HEK293 (cell line): ENCODE results near the gene ARPC5.

Experiments
- CTCF ChIA-PET: fragments of 350-600 bp; formaldehyde crosslinking; extraction: SDS; loops from one replicate; lab custom pipeline; 2021; ENCODE audit warnings: antibody characterized with exemption; lab: Yijun Ruan, JAX
- POLR2A ChIA-PET: fragments of 300-600 bp; formaldehyde crosslinking; extraction: SDS; loops from one replicate; lab custom pipeline; 2020; ENCODE audit warnings: antibody characterized with exemption, inconsistent platforms; lab: Yijun Ruan, JAX
- H3K27ac ChIP-seq: fragments of 200-500 bp; sonication (Bioruptor generic); 2 replicates; pipeline ENCODE4 v1.5.1; 2014; ENCODE audit warnings: low read depth, low read length, control low read depth, inconsistent platforms; ENCODE audit errors: extremely low read depth
- H3K36me3 ChIP-seq, 2 experiments: fragments of 200-500 bp in 1 of 2; sonication (Bioruptor generic) in 1 of 2; 1 replicate in 1 of 2; 2 replicates in 1 of 2; pipeline ENCODE4 v1.5.1; 2014 to 2017; ENCODE audit warnings: inconsistent platforms in 2 of 2, low read length in 2 of 2; ENCODE audit not compliant: control insufficient read depth in 2 of 2, insufficient read depth in 1 of 2
- H3K4me1 ChIP-seq: fragments of 200-500 bp; sonication (Bioruptor generic); 2 replicates; pipeline ENCODE4 v1.5.1; 2014; ENCODE audit warnings: mild to moderate bottlenecking, low read length, inconsistent platforms; ENCODE audit not compliant: control insufficient read depth, insufficient read depth
- H3K4me3 ChIP-seq: 2 replicates; pipeline ENCODE4 v1.5.1; 2011; ENCODE audit warnings: low read depth, mild to moderate bottlenecking, control low read depth, low read length, moderate library complexity
- H3K9me3 ChIP-seq: fragments of 200-500 bp; sonication (Bioruptor generic); 2 replicates; pipeline ENCODE4 v1.5.1; 2014; ENCODE audit warnings: low read depth, low read length, inconsistent platforms; ENCODE audit not compliant: control insufficient read depth, insufficient read depth
- EGR2 ChIP-seq: fragments of 450-650 bp; formaldehyde crosslinking; IDR thresholded peaks from 2 replicates; pipeline ENCODE4 v1.5.1; 2016; ENCODE audit warnings: low read depth, missing biosample characterization, missing genetic modification characterization
- GLIS2 ChIP-seq: fragments of 450-650 bp; formaldehyde crosslinking; IDR thresholded peaks from 2 replicates; pipeline ENCODE4 v1.5.1; 2016; ENCODE audit warnings: missing biosample characterization, missing genetic modification characterization
- HOXC10 ChIP-seq: sonication (generic); formaldehyde crosslinking; IDR thresholded peaks from 2 replicates; pipeline ENCODE4 v1.8.1; 2023; ENCODE audit warnings: mild to moderate bottlenecking, missing genetic modification reagents
- KLF1 ChIP-seq: fragments of 450-650 bp; formaldehyde crosslinking; IDR thresholded peaks from 2 replicates; pipeline ENCODE4 v1.5.1; 2016; ENCODE audit warnings: missing biosample characterization, missing genetic modification characterization
- ZBTB7A ChIP-seq: fragments of 450-650 bp; formaldehyde crosslinking; IDR thresholded peaks from 2 replicates; pipeline ENCODE4 v1.5.1; 2016; ENCODE audit warnings: low read depth, missing biosample characterization, missing genetic modification characterization
- ZFHX2 ChIP-seq: fragments of 450-650 bp; formaldehyde crosslinking; conservative IDR thresholded peaks from 2 replicates; pipeline ENCODE4 v1.5.1; 2016; ENCODE audit warnings: missing biosample characterization, missing genetic modification characterization
- ZNF10 ChIP-seq: fragments of 450-650 bp; formaldehyde crosslinking; IDR thresholded peaks from 2 replicates; pipeline ENCODE4 v1.5.1; 2017; ENCODE audit warnings: missing biosample characterization, missing genetic modification characterization
- ZNF114 ChIP-seq: fragments of 450-650 bp; formaldehyde crosslinking; IDR thresholded peaks from 2 replicates; pipeline ENCODE4 v1.5.0; 2017; ENCODE audit warnings: missing biosample characterization, missing genetic modification characterization
- ZNF514 ChIP-seq: fragments of 450-650 bp; formaldehyde crosslinking; IDR thresholded peaks from 2 replicates; pipeline ENCODE4 v1.5.1; 2016; ENCODE audit warnings: missing biosample characterization, missing genetic modification characterization
- ZNF571 ChIP-seq: fragments of 450-650 bp; formaldehyde crosslinking; IDR thresholded peaks from 2 replicates; pipeline ENCODE4 v1.5.0; 2017; ENCODE audit warnings: missing biosample characterization, missing genetic modification characterization
- ZNF654 ChIP-seq: fragments of 450-650 bp; formaldehyde crosslinking; IDR thresholded peaks from 2 replicates; pipeline ENCODE4 v1.5.1; 2016; ENCODE audit warnings: low read depth, missing biosample characterization, missing genetic modification characterization
- ZNF660 ChIP-seq: fragments of 450-650 bp; IDR thresholded peaks from 2 replicates; pipeline ENCODE4 v1.5.1; 2018; ENCODE audit warnings: missing biosample characterization, mild to moderate bottlenecking, missing genetic modification characterization
- ZNF76 ChIP-seq: fragments of 450-650 bp; formaldehyde crosslinking; IDR thresholded peaks from 2 replicates; pipeline ENCODE4; 2016; ENCODE audit warnings: low read depth, missing biosample characterization, missing genetic modification characterization, borderline replicate concordance
- ZNF791 ChIP-seq: fragments of 450-650 bp; formaldehyde crosslinking; IDR thresholded peaks from 2 replicates; pipeline ENCODE4 v1.5.1; 2016; ENCODE audit warnings: missing biosample characterization, missing genetic modification characterization
- ZNF830 ChIP-seq: fragments of 450-650 bp; IDR thresholded peaks from 2 replicates; pipeline ENCODE4 v1.5.0; 2018; ENCODE audit warnings: missing biosample characterization, missing genetic modification characterization, low read depth, mild to moderate bottlenecking, moderate library complexity
- TF ChIP-seq, protein P1 (sequence below): fragments of 450-650 bp; formaldehyde crosslinking; IDR thresholded peaks from 2 replicates; pipeline ENCODE4 v1.5.1; 2016; ENCODE audit warnings: missing biosample characterization, missing genetic modification characterization
- TF ChIP-seq, protein P2 (sequence below): IDR thresholded peaks from 2 replicates; pipeline ENCODE4 v1.6.1; 2011; ENCODE audit warnings: mild to moderate bottlenecking, low read depth, low read length, borderline replicate concordance
- TF ChIP-seq, protein P3 (sequence below): fragments of 450-650 bp; formaldehyde crosslinking; IDR thresholded peaks from 2 replicates; pipeline ENCODE4 v1.5.1; 2016; ENCODE audit warnings: missing biosample characterization, missing genetic modification characterization, low read depth
- TF ChIP-seq, protein P4 (sequence below): fragments of 450-650 bp; formaldehyde crosslinking; IDR thresholded peaks from 2 replicates; pipeline ENCODE4 v1.5.1; 2016; ENCODE audit warnings: missing biosample characterization, missing genetic modification characterization

ARPC5 gene

DNA sequence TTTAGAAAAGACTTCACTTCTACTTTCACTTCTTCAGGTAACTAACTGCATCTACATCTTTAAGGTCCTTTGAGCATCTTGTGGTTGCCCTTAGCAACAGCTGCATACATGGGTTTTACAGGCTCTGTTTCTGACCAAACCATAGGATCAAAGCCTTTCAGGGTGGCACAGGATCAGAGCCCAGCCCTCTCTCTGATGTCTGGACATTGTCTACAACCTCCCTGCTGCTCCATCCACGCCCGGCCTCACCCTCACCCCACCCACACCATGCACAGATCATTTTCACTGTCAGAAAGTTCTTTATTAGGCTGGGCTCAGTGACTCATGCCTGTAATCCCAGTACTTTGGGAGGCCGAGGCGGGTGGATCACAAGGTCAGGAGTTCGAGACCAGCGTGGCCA is 50.5 kb downstream of the ARPC5 start:
- H3K36me3 ChIP-seq = no peaks in the 10 kb centered on the region
- no peaks in the 10 kb centered on the region for H3K9me3 ChIP-seq
- CTCF ChIA-PET = interaction anchor here (0.7 kb wide), 1 partner anchor 593 kb away, joined by 3 read pairs; no protein-coding TSS in a partner anchor
- no peak overlapping the region for H3K4me3 ChIP-seq
- H3K4me1 ChIP-seq = no peaks in the 10 kb centered on the region
- H3K27ac ChIP-seq = no peak overlapping the region
- POLR2A ChIA-PET = no interaction called here
- TF ChIP-seq GLIS2 (tag by site-specific recombination) (no peak), KLF1 (tag by site-specific recombination) (peak; percentile 99), ZNF10 (tag by site-specific recombination) (no peak), EGR2 (tag by site-specific recombination) (0 out of 2 replicates have a peak, but pooled peaks have one; percentile 17), ZNF660 (tag by site-specific recombination) (no peak), ZNF76 (tag by site-specific recombination) (no peak), ZFHX2 (tag by site-specific recombination) (peak; percentile 36; the same call in 1 of the 2 replicates)
- TF ChIP-seq, protein P1, sequence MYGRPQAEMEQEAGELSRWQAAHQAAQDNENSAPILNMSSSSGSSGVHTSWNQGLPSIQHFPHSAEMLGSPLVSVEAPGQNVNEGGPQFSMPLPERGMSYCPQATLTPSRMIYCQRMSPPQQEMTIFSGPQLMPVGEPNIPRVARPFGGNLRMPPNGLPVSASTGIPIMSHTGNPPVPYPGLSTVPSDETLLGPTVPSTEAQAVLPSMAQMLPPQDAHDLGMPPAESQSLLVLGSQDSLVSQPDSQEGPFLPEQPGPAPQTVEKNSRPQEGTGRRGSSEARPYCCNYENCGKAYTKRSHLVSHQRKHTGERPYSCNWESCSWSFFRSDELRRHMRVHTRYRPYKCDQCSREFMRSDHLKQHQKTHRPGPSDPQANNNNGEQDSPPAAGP (tag by site-specific recombination) = peak; percentile 72; the same call in 1 of the 2 replicates

DNA sequence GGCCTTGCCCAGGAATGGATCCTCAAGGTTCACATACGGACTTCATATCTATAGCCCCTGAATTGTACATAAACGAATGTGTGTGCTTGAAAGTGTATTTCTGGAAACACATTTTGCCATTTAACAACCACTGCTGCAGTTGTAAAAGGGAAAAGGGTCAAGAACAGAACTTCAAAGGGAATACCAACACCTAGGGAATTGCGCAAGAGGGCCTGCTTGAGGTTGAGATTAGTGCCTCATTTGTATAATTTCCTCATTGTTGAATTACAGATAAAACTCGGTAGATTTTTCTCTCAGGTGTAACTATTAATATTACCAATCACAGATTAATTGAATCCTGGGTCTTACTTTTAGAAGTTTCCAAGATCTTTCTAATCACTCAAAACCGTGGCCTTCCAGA is 51.4 kb downstream of the ARPC5 start:
- POLR2A ChIA-PET = no interaction called here
- no peaks in the 10 kb centered on the region for H3K9me3 ChIP-seq
- no peaks in the 10 kb centered on the region for H3K36me3 ChIP-seq
- no peak overlapping the region for H3K4me3 ChIP-seq
- no peaks in the 10 kb centered on the region for H3K4me1 ChIP-seq
- H3K27ac ChIP-seq = no peak overlapping the region
- TF ChIP-seq ZBTB7A (tag by site-specific recombination) = no peak
- TF ChIP-seq, protein P2, sequence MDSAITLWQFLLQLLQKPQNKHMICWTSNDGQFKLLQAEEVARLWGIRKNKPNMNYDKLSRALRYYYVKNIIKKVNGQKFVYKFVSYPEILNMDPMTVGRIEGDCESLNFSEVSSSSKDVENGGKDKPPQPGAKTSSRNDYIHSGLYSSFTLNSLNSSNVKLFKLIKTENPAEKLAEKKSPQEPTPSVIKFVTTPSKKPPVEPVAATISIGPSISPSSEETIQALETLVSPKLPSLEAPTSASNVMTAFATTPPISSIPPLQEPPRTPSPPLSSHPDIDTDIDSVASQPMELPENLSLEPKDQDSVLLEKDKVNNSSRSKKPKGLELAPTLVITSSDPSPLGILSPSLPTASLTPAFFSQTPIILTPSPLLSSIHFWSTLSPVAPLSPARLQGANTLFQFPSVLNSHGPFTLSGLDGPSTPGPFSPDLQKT = no peak
- no peak for TF ChIP-seq ZNF571 (tag by site-specific recombination)
- TF ChIP-seq, protein P3, sequence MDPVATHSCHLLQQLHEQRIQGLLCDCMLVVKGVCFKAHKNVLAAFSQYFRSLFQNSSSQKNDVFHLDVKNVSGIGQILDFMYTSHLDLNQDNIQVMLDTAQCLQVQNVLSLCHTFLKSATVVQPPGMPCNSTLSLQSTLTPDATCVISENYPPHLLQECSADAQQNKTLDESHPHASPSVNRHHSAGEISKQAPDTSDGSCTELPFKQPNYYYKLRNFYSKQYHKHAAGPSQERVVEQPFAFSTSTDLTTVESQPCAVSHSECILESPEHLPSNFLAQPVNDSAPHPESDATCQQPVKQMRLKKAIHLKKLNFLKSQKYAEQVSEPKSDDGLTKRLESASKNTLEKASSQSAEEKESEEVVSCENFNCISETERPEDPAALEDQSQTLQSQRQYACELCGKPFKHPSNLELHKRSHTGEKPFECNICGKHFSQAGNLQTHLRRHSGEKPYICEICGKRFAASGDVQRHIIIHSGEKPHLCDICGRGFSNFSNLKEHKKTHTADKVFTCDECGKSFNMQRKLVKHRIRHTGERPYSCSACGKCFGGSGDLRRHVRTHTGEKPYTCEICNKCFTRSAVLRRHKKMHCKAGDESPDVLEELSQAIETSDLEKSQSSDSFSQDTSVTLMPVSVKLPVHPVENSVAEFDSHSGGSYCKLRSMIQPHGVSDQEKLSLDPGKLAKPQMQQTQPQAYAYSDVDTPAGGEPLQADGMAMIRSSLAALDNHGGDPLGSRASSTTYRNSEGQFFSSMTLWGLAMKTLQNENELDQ (tag by site-specific recombination) = no peak
- TF ChIP-seq ZNF791 = no peak
- TF ChIP-seq ZNF514 (tag by site-specific recombination) = no peak
- no peak for TF ChIP-seq ZNF660 (tag by site-specific recombination)
- TF ChIP-seq ZNF114 = no peak
- TF ChIP-seq ZNF830 = no peak
- TF ChIP-seq, protein P4, sequence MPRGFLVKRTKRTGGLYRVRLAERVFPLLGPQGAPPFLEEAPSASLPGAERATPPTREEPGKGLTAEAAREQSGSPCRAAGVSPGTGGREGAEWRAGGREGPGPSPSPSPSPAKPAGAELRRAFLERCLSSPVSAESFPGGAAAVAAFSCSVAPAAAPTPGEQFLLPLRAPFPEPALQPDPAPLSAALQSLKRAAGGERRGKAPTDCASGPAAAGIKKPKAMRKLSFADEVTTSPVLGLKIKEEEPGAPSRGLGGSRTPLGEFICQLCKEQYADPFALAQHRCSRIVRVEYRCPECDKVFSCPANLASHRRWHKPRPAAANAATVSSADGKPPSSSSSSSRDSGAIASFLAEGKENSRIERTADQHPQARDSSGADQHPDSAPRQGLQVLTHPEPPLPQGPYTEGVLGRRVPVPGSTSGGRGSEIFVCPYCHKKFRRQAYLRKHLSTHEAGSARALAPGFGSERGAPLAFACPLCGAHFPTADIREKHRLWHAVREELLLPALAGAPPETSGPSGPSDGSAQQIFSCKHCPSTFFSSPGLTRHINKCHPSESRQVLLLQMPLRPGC (tag by site-specific recombination) = no peak
- no peak for TF ChIP-seq HOXC10 (CRISPR knock-in tag)
- TF ChIP-seq ZNF654 (tag by site-specific recombination) = no peak
- TF ChIP-seq, all 188 proteins: peak for 0
- CTCF ChIA-PET = no interaction called here
